Dermis microvascular lymphatic vessel endothelial cell (primary cell): ENCODE data around the gene DOK1. TPM values are rescaled to one million over a fixed set of nuclear protein-coding genes. Genes with fewer than 3 reads are reported as not detected.

Experiments
- DNase-seq, 2 donors: peaks; one replicate each; pipeline versions ENCODE4 v3.0.0 to v3.0.0-alpha.2; 2010; ENCODE audit warnings: low read depth in 2 of 2
- total RNA-seq: library from RNA; depleted of rRNA; stranded (reverse); fragments of >200 nt; gene quantifications from 2 replicates; pipeline ENCODE4 v1.2.1, GENCODE V29; 2014

Gene DOK1
- total RNA-seq, 1 donor from 2014 or later: 20.9 TPM

GRCh38 chr2:74525717-74526648, 28.5 kb upstream of the DOK1 start, which contains the start of gene DQX1:
Gene DQX1, minus strand, starts transcription at chr2:74526231. Its CDS starts 502 bp downstream, at chr2:74525729.
- peak in 1 of 2 donors; percentile 29 for DNase-seq

- no peak for DNase-seq
Observed at GRCh38 chr2:74526649-74527230, 27.8 kb upstream of the DOK1 start.

- no peak for DNase-seq
Observed at GRCh38 chr2:74527741-74528140, 26.8 kb upstream of the DOK1 start.

- no peak for DNase-seq
Observed at GRCh38 chr2:74528600-74529356, 25.7 kb upstream of the DOK1 start.

- peak; percentile 92 to 96 for DNase-seq
Observed at GRCh38 chr2:74529357-74530238, 24.9 kb upstream of the DOK1 start, which contains the start of the genes AUP1 and HTRA2. Gene AUP1, minus strand, starts transcription at chr2:74529706. Its CDS starts 77 bp downstream, at chr2:74529629. Gene HTRA2, plus strand, starts transcription at chr2:74529933. Its CDS starts 74 bp downstream, at chr2:74530007.

- DNase-seq: peak; percentile 65 to 66
Observed at GRCh38 chr2:74530239-74531187, 24.0 kb upstream of the DOK1 start.

- no peak for DNase-seq
Observed at GRCh38 chr2:74531666-74532065, 22.9 kb upstream of the DOK1 start.

- DNase-seq: peak; percentile 37 to 68
Observed at GRCh38 chr2:74532222-74532621, 22.3 kb upstream of the DOK1 start.

- no peak for DNase-seq
Observed at GRCh38 chr2:74533464-74533863, 21.1 kb upstream of the DOK1 start.

- DNase-seq: no peak
Observed at GRCh38 chr2:74534411-74534810, 20.1 kb upstream of the DOK1 start.

- DNase-seq: no peak
Observed at GRCh38 chr2:74535440-74535965, 19.0 kb upstream of the DOK1 start.

- DNase-seq: no peak
Observed at GRCh38 chr2:74536166-74536950, 18.2 kb upstream of the DOK1 start.

GRCh38 chr2:74537140-74537539, 17.4 kb upstream of the DOK1 start:
- DNase-seq: no peak

GRCh38 chr2:74538881-74539339, 15.6 kb upstream of the DOK1 start:
- DNase-seq: no peak

GRCh38 chr2:74540291-74540690, 14.2 kb upstream of the DOK1 start:
- DNase-seq: no peak

GRCh38 chr2:74542978-74543377, 11.5 kb upstream of the DOK1 start:
- no peak for DNase-seq

- DNase-seq: no peak
Observed at GRCh38 chr2:74544634-74545033, 9.9 kb upstream of the DOK1 start.

GRCh38 chr2:74546004-74546403, 8.5 kb upstream of the DOK1 start:
- no peak for DNase-seq
